Epidermal melanocyte (primary cell): ENCODE data around the gene PROCR.
"Not testable (repeated sequence)": the region's sequence is repeated elsewhere in the genome, so short reads cannot be mapped to it uniquely, and the experiment has no call there.

Experiments used
- DNase-seq: peaks from one replicate; pipeline ENCODE4 v3.0.0; 2011; ENCODE audit warnings: low spot score; ENCODE audit not compliant: insufficient read length

The PROCR gene

DNA sequence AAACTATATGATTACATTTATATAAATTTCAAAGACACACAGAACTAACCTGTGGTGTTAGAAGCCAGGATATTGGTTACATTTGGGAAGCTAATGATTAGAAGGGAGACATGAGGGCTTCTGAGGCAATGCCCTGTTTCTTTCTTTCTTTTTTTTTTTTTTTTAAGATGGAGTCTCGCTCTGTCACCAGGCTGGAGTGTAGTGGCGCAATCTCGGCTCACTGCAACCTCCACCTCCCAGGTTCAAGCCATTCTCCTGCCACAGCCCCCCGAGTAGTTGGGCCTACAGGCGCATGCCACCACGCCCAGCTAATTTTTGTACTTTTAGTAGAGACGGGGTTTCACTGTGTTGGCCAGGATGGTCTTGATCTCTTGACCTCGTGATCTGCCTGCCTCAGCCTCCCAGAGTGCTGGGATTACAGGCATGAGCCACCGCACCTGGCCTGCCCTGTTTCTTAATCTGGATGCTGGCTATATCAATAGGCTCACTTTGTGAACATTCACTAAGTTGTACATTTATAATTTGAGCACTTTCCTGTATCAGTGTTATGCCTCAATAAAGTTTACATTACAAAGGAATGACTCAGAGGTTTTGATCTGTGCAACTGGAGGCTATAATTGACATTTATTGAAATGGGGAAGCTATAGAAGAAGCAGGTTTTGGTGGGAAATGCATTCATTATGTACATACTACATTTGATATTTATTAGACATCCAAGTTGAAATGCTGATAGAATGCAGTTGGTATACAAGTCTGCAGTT, 21.3 kb downstream of the PROCR start:
- DNase-seq, result not testable (repeated sequence)

DNA sequence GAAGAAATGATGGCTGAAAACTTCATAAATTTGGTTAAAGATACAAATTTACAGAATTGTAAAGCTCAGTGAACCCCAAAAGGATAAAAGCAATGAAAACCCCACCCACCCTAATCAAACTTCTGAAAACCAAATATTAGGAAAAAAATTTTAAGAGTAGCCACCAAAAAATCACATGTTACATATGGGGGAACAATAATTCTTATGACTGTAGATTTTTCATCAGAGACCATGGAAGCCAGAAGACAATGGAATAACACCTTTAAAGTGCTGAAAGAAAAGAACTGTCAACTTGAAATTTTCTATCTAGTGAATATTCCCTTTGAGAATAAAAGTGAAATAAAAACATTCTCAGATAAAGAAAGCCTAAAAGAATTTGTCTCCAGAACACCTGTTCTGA, 24.4 kb downstream of the PROCR start:
- DNase-seq, result no peak

DNA sequence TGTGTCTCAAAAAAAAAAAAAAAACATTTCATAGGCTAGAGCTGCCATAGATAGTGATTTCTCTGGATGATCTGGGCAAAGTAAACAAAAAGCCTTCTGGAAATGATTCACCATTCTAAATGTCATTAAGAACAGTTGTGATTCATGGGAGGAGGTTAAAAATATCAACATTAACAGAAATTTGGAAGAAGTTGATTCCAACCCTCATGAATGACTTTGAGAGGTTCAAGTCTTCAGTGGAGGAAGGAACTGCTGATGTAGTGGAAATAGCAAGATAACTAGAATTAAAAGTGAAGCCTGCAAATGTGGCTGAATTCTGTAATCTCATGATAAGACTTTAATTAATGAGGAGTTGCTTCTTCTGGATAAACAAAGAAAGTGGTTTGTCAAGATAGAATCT, 27.9 kb downstream of the PROCR start:
- no peak for DNase-seq

DNA sequence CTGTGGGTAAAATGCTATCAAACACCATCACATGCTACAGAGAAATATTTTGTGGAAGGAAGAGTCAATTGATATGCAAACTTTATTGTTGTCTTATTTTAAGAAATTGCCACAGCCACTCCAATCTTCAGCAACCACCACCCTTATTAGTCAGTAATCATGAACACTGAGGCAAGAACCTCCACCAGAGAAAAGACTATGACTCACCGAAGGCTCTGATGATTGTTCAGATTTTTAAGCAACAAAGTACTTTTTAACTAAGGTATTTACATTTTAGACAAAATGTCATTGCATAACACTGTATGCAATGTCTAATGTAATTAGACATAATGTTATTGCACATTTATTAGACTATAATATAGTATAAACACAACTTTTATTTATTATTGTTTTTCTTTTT, 28.4 kb downstream of the PROCR start:
- DNase-seq, result no peak

DNA sequence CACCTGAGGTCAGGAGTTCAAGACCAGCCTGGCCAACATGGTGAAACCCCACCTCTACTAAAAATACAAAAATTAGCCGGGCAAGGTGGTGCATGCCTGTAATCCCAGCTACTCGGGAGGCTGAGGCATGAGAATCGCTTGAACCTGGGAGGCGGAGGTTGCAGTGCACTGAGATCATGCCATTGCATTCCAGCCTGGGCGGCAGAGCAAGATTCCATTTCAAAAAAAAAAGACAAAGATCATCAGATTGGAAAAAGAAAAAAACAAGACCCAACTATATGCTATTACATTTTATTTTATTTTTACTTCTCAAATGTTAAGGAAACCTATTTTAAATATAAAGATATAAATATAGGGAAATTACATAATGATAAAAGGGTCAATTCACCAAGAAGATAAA, 29.6 kb downstream of the PROCR start:
- DNase-seq, result not testable (repeated sequence)

DNA sequence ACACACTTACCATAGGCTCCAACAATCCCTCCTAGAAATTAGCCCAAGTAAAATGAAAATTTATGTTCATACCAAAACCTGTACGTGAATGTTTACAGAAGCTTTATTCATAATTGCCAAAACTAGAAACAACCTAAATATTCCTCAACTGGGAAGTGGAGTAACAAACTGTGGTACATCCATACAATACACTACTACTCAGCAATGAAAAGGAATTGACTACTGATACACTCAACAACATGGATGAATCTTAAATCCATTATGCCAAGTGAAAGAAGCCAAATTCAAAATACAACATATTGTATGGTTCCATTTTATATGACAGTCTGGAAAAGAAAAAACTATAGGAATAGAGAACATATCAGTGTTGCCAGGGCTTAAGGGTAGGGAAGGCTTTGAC, 34.9 kb downstream of the PROCR start:
- no peak for DNase-seq

DNA sequence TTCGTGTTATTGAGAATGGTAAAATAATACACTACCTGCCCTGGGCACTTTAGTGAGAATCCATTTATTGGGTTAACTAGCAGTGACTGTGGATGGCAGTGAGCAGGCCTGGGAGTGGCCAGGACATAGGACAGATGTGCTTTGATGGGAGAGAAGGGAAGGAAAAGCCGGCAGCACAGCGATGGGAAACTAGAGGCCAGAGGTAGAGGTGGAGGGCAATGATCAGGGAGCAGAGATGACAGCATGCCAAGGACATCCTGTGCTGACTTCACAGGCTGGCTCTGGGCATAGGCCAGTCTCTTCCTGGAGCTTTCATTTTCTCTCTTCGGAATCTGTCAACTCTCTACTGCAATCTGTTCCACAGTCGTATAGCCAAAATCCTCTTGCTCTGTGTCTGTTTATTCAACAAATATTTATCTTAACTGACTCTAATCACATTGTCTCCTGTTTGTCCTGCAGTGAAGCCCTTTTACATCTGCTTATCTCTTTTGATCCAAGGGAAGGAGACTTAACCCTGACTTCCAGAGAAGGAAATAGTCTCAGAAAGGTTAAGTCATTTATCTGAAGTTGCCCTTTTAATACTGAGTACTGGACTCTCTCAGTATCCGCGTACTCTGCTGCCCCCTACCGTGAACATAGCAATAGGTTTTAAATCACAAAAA, 36.2 kb downstream of the PROCR start:
- peak; percentile 49 for DNase-seq

DNA sequence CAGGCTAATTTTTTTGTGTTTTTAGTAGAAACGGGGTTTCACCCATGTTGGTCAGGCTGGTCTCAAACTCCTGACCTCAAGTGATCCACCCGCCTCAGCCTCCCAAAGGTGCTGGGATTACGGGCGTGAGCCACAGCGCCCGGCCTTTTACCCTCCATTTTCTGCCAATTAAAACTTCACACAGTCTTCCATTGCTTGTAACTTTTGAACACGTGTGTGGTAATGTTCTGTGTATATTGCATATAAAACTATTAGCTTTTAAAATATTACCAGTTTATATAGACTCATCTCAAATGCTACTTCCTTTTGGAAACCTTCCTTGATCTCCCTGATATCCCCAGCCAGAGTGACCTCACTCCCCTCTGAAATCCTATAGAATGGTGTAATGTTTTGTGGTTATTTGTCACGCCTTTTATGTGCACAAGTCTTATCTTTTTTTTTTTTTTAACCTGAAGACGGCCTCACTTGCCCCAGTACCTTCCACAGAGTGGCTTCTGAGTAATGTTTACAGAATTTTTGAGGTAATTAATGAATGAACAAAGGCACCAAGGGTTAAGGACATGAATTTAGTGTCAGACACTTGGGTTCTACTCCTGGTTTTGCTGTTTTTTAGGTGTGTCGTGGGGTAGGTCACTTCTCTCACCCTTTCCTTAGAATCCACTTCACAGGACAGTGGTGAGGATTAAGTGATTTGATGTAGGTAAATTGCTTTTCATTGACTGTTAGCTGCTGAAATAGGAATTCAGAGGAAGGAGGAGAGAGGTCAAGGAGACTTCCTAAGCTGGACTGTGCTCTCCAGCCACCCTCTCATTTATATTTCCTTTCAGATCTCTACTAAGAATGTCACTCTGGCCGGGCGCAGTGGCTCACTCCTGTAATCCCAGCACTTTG, 43.4 kb downstream of the PROCR start:
- DNase-seq, result no peak

DNA sequence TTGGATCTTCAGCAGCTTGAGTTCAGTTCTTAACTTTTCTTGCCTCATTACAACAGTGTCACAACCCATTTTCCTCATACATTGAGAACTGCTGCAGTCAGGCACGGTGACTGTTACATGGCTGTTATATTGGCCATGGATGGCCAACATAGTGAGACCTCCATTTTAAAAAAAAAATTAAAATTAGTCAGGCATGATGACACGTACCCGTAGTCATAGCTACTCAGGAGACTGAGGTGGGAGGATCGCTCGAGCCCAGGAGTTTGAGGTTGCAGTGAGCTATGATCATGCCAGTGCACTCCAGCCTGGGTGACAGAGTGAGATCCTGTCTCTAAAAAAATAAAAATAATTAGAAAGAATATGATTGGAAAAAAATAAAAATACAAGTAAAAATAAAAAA, 44.7 kb downstream of the PROCR start:
- no peak for DNase-seq

DNA sequence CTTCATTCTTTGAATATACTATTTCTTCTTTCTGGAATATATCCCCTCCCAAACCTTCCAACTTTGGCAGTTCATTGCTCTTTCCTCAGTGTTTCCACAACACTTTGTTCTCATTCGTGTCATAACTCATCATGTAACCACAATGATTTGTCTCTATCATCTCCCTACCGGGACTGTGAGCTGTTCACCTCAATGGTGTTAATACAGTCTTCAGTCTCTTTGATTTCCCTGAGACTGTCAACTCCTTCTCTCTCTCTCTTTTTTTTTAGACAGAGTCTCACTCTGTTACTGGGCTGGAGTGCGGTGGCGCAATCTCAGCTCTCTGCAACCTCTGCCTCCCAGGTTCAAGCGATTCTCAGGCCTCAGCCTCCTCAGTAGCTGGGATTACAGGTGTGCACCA, 52.1 kb downstream of the PROCR start:
- no peak for DNase-seq

DNA sequence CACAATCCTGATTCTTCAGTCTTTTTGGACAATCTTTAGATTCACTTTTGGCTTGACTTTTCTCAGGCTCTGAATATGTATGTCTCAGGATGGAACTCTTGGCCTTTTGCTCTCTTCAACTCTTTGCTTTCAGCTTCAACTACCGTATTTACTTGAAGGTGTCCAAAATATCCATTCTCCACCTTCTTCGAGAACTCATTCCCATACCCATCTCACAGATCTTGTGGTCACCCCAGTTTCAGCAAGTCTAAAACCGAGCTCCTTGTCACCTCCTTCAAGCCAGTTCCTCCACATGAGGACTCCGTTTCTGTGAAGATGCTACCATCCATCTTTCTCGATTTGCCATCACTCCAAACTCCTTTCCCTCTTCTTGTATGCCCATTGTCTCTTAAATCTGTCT, 52.7 kb downstream of the PROCR start:
- DNase-seq, result no peak

DNA sequence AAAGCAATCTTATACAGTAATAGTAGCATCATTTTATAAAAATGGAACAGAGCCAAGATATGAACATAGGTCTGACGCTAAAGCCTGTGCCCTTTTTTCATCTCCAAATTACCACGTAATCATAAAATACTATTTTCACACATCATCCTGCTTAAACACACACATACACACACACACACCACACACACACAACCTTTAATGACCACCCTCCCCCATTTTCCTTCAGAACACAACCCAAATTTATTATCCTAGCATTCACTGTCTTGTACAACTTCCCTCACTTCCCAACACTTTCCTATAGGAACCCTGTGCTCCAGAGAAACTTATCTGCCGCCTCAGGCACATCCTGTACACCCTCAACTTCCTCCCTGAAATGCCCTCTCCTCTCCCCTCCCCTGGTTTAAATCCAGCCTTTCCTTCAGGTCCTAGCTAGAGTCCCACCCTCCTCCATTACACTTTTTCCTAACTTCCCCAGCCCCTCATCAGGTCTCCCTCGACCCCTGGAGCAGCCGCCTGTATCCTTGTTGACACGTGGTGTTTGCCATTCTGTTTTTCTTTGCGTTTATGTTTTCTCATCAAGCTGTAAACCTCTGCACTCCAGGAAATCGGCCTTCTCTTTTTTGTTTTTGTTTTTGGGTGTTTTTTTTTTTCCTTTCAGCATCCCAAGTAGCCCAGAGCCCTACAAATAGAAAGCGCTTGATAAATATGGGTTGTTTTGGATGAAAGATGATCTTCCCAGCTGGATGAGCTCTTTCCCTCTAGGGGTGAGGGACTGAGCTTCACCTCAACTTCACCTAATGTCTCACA, 53.6 kb downstream of the PROCR start:
- DNase-seq, result no peak

DNA sequence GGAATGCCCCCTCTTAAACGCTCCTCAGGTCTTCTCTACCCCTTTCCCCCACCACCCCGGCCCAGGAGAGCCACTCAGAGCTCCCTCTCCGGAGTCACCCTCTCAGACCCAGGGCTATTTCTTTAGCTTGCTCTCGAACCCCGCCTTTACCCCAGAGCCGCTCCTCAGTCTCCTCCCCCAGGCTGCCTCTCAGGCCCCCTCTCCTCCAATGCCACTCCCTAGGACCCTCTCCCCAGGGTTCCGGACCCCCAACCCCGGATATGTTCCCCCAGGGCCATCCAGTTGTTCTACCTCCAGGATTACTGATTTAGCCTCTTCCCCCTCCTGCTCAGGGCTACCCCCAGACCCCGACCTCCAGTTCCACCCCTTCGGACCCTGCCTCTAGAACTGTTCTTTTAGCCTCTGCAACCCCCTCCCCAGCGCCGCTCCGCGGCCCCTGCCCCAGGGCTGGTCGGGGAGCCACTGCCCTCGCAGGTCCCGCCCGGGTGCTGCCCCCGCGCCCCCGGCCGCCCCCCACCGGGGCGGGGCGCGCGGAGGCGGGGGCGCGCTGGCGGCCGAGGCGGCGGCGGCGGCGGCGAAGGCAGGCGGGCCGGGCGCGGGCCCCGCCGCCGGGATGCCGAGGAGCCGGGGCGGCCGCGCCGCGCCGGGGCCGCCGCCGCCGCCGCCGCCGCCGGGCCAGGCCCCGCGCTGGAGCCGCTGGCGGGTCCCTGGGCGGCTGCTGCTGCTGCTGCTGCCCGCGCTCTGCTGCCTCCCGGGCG, 54.4 kb downstream of the PROCR start, which contains the start of gene MMP24:
TSS of gene MMP24 (plus strand) at position 565 of the 758 bp plus-strand sequence. CDS start at position 614, 49 bp downstream.
- DNase-seq, result no peak
